ENCODE results near the gene CDK5RAP3.
A peak's percentile ranks its signal among the peaks of the same experiment; 100 is the strongest.
"Not testable (repeated sequence)": the region's sequence is repeated elsewhere in the genome, so short reads cannot be mapped to it uniquely, and the experiment has no call there.

The CDK5RAP3 gene

GRCh38 chr17:47995241-47995935 is 24.5 kb downstream of the CDK5RAP3 start:
- no peak for DNase-seq (ENCODE audit: insufficient read length, low spot score)
- no peak for FAIRE-seq

- FAIRE-seq (no peak), DNase-seq (ENCODE audit: insufficient read length, low spot score) (no peak)
These were observed 25.3 kb downstream of the CDK5RAP3 start for GRCh38 chr17:47996201-47996600.

- no peak for DNase-seq (ENCODE audit: insufficient read length, low spot score)
- FAIRE-seq = no peak
These were observed 26.7 kb downstream of the CDK5RAP3 start for GRCh38 chr17:47997586-47997985.

GRCh38 chr17:47998044-47998443 is 27.1 kb downstream of the CDK5RAP3 start:
- FAIRE-seq (no peak), DNase-seq (ENCODE audit: insufficient read length, low spot score) (no peak)

GRCh38 chr17:47999582-47999981 is 28.7 kb downstream of the CDK5RAP3 start:
- DNase-seq (ENCODE audit: insufficient read length, low spot score) (no peak), FAIRE-seq (no peak)

- DNase-seq (ENCODE audit: insufficient read length, low spot score) (no peak), FAIRE-seq (no peak)
These were observed 30.3 kb downstream of the CDK5RAP3 start for GRCh38 chr17:48001197-48001596.

- FAIRE-seq; DNase-seq (ENCODE audit: insufficient read length, low spot score): not testable (repeated sequence)
These were observed 30.7 kb downstream of the CDK5RAP3 start for GRCh38 chr17:48001657-48002056.

GRCh38 chr17:48002266-48002915 is 31.5 kb downstream of the CDK5RAP3 start:
- peak; percentile 72 for FAIRE-seq
- no peak for DNase-seq (ENCODE audit: insufficient read length, low spot score)

GRCh38 chr17:48002916-48003416 is 32.1 kb downstream of the CDK5RAP3 start:
- no peak for DNase-seq (ENCODE audit: insufficient read length, low spot score)
- no peak for FAIRE-seq

GRCh38 chr17:48003417-48004151 is 32.7 kb downstream of the CDK5RAP3 start:
- DNase-seq (ENCODE audit: insufficient read length, low spot score) = no peak
- no peak for FAIRE-seq

GRCh38 chr17:48004983-48005382 is 34.1 kb downstream of the CDK5RAP3 start:
- DNase-seq (ENCODE audit: insufficient read length, low spot score) = no peak

GRCh38 chr17:48006936-48007709 is 36.2 kb downstream of the CDK5RAP3 start:
- no peak for DNase-seq (ENCODE audit: insufficient read length, low spot score)
- no peak for FAIRE-seq

More at GRCh38 chr17:48004983-48005382, 34.1 kb downstream of the CDK5RAP3 start:
- no peak for FAIRE-seq

GRCh38 chr17:48010193-48010592 is 39.3 kb downstream of the CDK5RAP3 start:
- DNase-seq (ENCODE audit: insufficient read length, low spot score) (no peak), FAIRE-seq (no peak)

- peak; percentile 69 for DNase-seq (ENCODE audit: insufficient read length, low spot score)
- FAIRE-seq = peak; percentile 91
These were observed 40.7 kb downstream of the CDK5RAP3 start for GRCh38 chr17:48011405-48012150.

- FAIRE-seq (no peak), DNase-seq (ENCODE audit: insufficient read length, low spot score) (peak; percentile 61)
These were observed 41.2 kb downstream of the CDK5RAP3 start for GRCh38 chr17:48012151-48012520.

GRCh38 chr17:48012654-48013053 is 41.7 kb downstream of the CDK5RAP3 start:
- FAIRE-seq = no peak
- DNase-seq (ENCODE audit: insufficient read length, low spot score) = no peak

GRCh38 chr17:48013876-48014594 is 43.1 kb downstream of the CDK5RAP3 start:
- DNase-seq (ENCODE audit: insufficient read length, low spot score) (no peak), FAIRE-seq (no peak)

GRCh38 chr17:48014595-48015111 is 43.7 kb downstream of the CDK5RAP3 start:
- no peak for DNase-seq (ENCODE audit: insufficient read length, low spot score)
- no peak for FAIRE-seq

- FAIRE-seq (no peak), DNase-seq (ENCODE audit: insufficient read length, low spot score) (no peak)
These were observed 45.2 kb downstream of the CDK5RAP3 start for GRCh38 chr17:48016112-48016511.

Data from GM19239 (cell line).